ENCODE results near the gene KIF18B. TPM values are rescaled to one million over a fixed set of nuclear protein-coding genes. Genes with fewer than 3 reads are reported as not detected.
A peak's percentile ranks its signal among the peaks of the same experiment; 100 is the strongest.

The KIF18B gene
- total RNA-seq, 2 donors from 2014 or later = 33.0 to 48.1 TPM

DNA sequence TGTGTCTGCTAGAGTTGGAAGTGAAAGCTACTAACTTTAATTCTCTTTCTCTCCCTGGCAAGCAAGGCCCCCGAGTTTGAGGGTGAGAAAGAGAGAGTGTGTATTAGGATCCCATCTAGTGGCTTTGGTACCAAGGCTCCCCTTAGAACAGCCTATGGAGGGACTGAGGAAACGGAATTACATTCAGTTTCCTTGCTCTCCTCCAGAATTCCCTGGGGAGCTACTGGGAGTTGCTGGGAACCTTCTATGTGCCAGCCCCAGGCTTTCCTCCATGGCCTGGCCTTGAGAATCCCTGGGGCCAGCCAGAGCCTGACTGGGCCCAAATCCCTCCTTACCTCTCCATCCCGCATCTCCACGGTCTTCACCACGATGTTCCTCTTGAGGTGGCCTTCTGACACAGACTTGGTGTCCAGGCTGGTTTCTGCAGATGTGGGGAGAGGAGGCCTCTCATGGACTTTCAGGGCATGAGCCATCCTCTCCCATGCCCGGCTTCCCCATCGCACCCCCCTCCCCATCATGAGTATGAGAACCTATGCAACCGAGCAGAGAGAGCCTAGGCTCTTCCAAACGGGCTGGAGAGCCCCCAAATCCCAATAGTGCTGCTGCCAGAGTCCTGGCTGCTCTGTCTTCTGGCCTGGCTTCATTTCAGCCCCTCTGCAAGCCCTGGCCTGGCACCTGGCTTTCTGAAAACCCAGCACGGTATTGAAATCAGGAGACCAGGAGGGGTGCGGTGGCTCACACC is 39.7 kb downstream of the KIF18B start:
- Mint-ChIP-seq H3K36me3 (ENCODE audit: insufficient read depth in 2 of 2) (no peaks in the 10 kb centered on the region), H3K27ac (no peak overlapping the region), H3K9me3 (no peaks in the 10 kb centered on the region), H3K4me1 (ENCODE audit: low read depth) (no peaks in the 10 kb centered on the region), H3K4me3 (no peak overlapping the region), H3K27me3 (ENCODE audit: low read depth) (peaks cover 8% of the 10 kb centered on the region)
- DNase-seq (no peak), ATAC-seq (replicated peaks in 1 of 2) (no peak)

DNA sequence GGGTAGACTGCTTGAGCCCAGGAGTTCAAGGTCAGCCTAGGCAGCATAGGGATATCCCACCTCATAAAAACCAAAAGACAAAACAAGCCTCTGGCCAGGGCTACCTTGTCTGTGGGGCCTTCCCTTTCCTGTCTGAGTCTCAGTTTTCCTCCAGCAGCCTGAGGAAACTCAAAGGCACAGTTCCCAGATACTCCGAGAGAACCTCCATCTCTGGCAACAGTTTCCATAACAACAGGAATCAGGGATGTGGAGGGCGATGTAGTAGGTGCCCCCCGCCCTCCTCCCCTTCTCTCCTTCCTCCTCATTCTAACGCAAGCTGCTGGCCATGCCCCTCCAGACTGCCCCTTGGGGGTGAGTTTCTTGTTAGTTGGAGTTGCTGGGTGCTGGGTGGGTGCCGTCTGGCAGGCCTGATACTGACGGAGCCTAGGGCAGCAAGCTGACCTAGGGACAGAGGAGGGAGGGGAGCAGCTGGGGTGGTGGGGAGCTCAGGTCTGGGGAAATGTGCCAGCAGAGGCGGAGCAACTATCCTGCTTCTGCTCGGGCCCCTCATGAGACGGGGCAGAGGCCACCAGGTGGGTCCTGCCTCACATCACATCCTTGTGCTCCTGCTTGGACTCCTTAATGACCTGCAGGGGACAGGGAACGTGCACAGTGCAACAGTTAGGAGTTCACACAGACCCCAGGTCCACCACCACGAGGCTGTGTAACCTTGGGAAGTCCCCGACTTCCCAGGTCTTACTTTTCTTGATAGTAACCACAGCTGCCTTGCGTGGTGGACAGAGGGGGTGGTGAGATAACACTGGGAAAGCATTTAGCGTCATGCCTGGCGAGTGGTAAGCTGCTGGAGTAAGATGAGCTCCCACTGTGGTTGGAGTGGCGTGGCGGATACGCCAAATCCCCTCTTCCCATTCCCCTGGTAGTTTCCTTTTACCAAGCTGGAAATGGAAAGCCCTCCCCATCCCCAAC is 40.5 kb downstream of the KIF18B start:
- no peak for ATAC-seq (replicated peaks in 1 of 2)
- H3K27ac Mint-ChIP-seq = no peak overlapping the region

DNA sequence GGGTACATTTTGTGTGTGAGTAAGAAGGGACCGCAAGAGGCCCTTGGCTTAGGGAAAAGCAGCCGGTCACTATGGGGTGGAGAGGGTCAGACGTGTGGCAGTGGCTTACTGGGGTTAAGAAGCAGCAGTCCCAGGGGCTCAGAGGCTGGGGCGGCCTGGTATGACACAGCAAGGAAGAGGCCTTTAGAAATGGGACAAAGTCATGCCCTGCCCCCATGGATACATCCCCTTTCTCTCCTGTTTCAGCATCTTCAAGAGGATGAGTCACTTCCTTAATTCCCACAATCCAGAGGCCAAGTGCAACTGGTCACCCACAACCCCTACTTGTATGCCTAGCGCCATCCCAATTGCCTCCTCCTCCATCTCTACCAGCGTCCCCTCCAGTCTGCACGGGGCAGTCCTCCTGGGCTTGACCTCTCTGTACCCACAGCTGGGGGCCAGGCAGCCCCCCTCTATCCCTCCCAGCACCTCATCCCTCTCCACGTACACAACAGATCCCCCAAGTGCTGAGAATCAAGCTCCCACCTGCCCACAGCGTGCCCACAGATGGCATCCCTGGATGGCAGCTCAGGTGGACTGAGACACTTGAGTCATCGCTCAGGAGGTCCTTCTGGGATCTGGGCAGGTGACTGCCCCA is 41.4 kb downstream of the KIF18B start:
- Mint-ChIP-seq H3K27ac (no peak overlapping the region), H3K4me3 (no peak overlapping the region), H3K4me1 (ENCODE audit: low read depth) (no peaks in the 10 kb centered on the region), H3K27me3 (ENCODE audit: low read depth) (no peaks in the 10 kb centered on the region), H3K36me3 (ENCODE audit: insufficient read depth in 2 of 2) (no peaks in the 10 kb centered on the region), H3K9me3 (no peaks in the 10 kb centered on the region)
- ATAC-seq (replicated peaks in 1 of 2) = no peak
- no peak for DNase-seq

More for the DNA sequence above, 40.5 kb downstream of the KIF18B start:
- Mint-ChIP-seq H3K27me3 (ENCODE audit: low read depth) (no peaks in the 10 kb centered on the region), H3K9me3 (no peaks in the 10 kb centered on the region), H3K36me3 (ENCODE audit: insufficient read depth in 2 of 2) (no peaks in the 10 kb centered on the region), H3K4me1 (ENCODE audit: low read depth) (no peaks in the 10 kb centered on the region), H3K4me3 (no peak overlapping the region)
- no peak for DNase-seq

DNA sequence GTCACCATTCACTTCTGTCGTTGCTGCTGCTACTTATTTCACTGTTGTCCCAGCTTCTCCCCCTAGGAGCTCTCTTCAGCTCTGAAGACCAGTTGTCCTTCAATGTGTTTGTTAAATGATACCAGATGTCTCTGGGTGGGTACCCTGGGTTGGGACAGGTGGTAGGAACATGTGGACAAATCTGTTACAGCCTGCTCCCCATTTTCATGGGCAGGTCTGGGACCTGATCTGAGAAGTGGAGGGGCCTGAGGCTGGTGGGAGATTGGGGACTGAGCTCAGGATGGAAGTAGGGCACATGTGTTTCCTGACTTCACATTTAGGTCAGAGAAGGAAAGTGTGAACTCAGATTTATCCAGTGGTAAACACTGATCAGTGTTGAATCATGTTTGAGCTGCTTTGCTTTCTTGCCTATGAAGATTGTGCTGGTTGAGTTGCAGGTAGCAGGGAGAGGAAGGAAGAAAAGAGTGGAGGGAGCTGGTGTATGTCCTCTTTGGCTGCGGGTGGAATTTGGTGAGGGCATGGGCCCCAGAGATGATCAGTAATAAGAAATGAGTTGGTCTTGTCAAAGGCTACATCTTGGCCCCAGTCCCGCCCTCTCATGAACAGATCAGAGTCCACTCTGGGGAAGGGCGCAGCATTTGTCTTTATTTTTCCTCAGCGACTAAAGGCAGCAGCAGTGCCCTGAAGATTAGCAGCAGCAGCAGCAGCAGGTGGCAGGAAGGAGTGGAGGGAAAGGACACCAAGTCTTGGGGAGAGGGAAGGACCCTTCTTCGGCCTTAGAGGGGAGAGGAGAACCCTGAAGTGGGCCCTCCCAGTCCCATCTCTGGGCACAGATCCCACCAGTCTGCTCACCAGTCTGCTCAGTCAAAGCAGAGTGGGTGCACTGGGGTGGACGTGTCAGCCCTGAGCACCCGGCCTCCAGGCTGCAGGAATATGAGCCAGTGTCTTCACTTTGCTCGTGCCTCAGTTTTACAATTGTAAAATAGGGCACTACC is 42.3 kb downstream of the KIF18B start:
- ATAC-seq (replicated peaks in 1 of 2) = no peak
- no peaks in the 10 kb centered on the region for H3K27me3 Mint-ChIP-seq (ENCODE audit: low read depth)
- H3K9me3 Mint-ChIP-seq = no peaks in the 10 kb centered on the region
- peaks cover 1% of the 10 kb centered on the region for H3K4me1 Mint-ChIP-seq (ENCODE audit: low read depth)
- H3K27ac Mint-ChIP-seq = no peak overlapping the region
- DNase-seq = no peak
- H3K4me3 Mint-ChIP-seq = no peak overlapping the region
- H3K36me3 Mint-ChIP-seq (ENCODE audit: insufficient read depth in 2 of 2) = no peaks in the 10 kb centered on the region

- Mint-ChIP-seq H3K36me3 (ENCODE audit: insufficient read depth in 2 of 2) (no peaks in the 10 kb centered on the region), H3K4me3 (no peak overlapping the region), H3K9me3 (no peaks in the 10 kb centered on the region), H3K27ac (no peak overlapping the region), H3K4me1 (ENCODE audit: low read depth) (peaks cover 12% of the 10 kb centered on the region), H3K27me3 (ENCODE audit: low read depth) (no peaks in the 10 kb centered on the region)
- DNase-seq = no peak
- no peak for ATAC-seq (replicated peaks in 1 of 2)
Observed at GRCh38 chr17:44904001-44904984, 43.3 kb downstream of the KIF18B start.

DNA sequence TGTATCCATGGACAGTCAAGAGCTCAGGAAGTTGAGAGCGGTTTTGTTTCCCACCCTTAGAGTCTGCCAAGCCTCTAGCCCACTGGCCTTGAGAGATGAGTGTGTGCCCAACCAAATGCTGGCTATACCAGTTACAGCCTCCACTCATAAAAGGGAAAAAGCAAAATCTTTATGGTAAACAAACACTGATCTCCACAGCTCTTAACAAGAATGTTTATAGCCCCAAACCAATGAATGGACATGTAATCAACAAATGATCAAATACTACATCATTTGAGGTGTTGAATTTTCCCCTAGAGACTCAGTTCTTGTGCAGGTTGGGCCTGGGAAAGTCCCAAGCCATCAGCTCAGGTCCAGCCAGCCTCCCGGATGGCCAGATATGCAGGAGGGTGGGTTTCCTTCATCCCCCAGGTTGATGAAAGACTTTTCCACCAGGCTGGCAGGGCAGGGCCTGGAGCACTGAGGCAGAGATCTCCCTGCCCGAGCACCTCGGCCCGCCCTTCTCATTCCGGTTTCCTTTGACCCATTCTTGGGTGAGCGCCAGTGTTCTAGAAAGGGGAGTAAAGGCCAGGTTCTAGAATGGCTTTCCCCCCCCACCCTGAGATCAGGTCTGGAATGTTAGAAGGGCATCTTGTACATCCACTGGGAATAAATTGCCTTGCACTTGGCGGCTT is 44.4 kb downstream of the KIF18B start:
- Mint-ChIP-seq H3K36me3 (ENCODE audit: insufficient read depth in 2 of 2) (peaks cover 3 to 4% of the 10 kb centered on the region in 2 donors), H3K4me1 (ENCODE audit: low read depth) (peaks cover 20% of the 10 kb centered on the region), H3K9me3 (no peaks in the 10 kb centered on the region), H3K4me3 (no peak overlapping the region), H3K27ac (no peak overlapping the region), H3K27me3 (ENCODE audit: low read depth) (no peaks in the 10 kb centered on the region)
- DNase-seq (no peak), ATAC-seq (replicated peaks in 1 of 2) (no peak)

GRCh38 chr17:44902135-44902760 is 45.3 kb downstream of the KIF18B start:
- Mint-ChIP-seq H3K27ac (no peak overlapping the region), H3K4me1 (ENCODE audit: low read depth) (peaks cover 24% of the 10 kb centered on the region), H3K27me3 (ENCODE audit: low read depth) (no peaks in the 10 kb centered on the region), H3K36me3 (ENCODE audit: insufficient read depth in 2 of 2) (peaks cover 3 to 4% of the 10 kb centered on the region in 2 donors), H3K4me3 (no peak overlapping the region), H3K9me3 (no peaks in the 10 kb centered on the region)
- no peak for DNase-seq
- ATAC-seq (replicated peaks in 1 of 2) = no peak

DNA sequence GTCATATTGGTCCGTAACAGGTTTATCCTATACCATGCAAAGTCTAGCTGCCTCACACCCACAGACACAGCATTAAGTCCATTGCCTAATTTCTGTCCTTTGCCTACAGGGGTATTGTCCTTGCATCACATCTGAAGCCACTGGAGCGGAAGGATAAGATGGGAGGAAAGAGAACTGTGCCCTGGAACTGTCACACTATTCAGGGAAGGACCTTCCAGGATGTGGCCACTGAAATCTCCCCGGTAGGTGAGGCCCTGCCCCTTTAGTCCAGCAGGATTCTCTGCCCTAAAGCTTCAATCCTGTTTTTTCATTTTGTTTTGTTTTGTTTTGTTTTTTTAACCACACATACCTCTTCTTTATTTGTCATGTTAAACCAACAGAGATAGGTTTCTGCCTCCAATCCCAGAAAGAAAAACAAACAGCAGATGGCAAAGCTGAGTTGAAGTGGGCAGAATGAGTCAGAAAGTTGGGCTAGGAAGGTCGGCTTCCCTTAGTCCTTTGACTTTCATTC is 46.1 kb downstream of the KIF18B start:
- ATAC-seq (replicated peaks in 1 of 2) (no peak), DNase-seq (no peak)
- H3K36me3 Mint-ChIP-seq (ENCODE audit: insufficient read depth in 2 of 2) = peaks cover 3 to 4% of the 10 kb centered on the region in 2 donors
- H3K4me3 Mint-ChIP-seq = no peak overlapping the region
- H3K27ac Mint-ChIP-seq = no peak overlapping the region
- no peaks in the 10 kb centered on the region for H3K27me3 Mint-ChIP-seq (ENCODE audit: low read depth)
- peaks cover 25% of the 10 kb centered on the region for H3K4me1 Mint-ChIP-seq (ENCODE audit: low read depth)
- H3K9me3 Mint-ChIP-seq = no peaks in the 10 kb centered on the region

DNA sequence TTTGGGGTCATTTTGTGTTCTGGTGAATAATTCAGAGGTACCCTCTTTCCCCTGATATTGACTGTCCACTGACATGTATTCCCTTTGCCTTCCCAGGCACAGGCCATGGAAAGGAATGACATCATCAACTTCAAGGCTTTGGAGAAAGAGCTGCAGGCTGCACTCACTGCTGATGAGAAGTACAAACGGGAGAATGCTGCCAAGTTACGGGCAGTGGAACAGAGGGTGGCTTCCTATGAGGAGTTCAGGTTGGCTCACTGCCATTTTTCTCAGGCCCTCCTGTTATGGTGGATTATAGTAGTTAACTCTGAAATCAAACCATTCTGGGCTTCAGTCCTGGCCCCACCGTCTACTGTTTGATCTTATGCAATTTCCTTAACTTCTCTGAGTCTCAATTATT is 46.7 kb downstream of the KIF18B start:
- DNase-seq = no peak
- Mint-ChIP-seq H3K27me3 (ENCODE audit: low read depth) (no peaks in the 10 kb centered on the region), H3K4me3 (peak overlapping the region in 1 of 2 donors; percentile 99), H3K4me1 (ENCODE audit: low read depth) (peaks cover 31% of the 10 kb centered on the region), H3K36me3 (ENCODE audit: insufficient read depth in 2 of 2) (peaks cover 3 to 4% of the 10 kb centered on the region in 2 donors), H3K9me3 (no peaks in the 10 kb centered on the region), H3K27ac (no peak overlapping the region)
- ATAC-seq (replicated peaks in 1 of 2) = no peak

DNA sequence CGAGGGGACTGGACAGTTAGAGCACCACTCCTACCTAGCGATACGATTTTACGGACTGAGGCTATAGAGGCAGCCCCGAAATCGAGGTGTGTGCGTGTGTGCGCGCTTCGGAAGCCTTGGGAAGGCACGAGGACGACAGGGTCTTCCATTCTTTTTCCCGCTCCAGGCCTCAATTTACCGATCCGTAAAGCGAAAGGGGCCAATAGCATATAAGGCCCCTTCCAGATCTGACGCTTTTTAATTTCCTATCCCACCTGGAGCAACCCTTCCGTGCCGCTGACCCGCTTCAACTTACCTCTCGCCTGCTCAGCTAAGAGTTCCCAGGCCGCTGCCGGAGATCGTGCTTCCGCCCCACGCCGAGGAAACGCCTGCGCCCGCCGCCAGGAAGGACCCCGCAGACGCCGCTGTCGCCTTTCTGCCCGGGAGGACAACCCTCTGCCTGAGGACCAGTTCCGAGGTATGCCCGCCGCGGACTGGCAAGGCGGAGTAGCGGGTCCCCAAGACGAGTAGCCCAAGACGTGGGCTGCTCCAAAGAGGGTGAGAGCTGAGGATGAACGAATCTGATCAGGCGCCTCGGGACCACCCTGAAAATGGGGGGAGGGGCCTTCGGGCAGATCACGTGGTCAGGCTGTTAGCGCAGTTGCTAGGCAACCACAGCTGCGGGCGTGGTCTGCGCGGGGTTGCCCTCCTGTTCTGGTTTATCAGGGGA is 48.3 kb downstream of the KIF18B start, which contains the start of gene EFTUD2:
TSS of gene EFTUD2 (minus strand) at position 372 of the 709 bp plus-strand sequence. CDS start 4,924 bp downstream, outside the sequence.
- Mint-ChIP-seq H3K4me1 (ENCODE audit: low read depth) (peaks cover 42% of the 10 kb centered on the region), H3K4me3 (peak within 1 kb of the TSS; percentile 89 to 99), H3K27ac (peak within 1 kb of the TSS; percentile 99), H3K9me3 (no peaks in the 10 kb centered on the region), H3K36me3 (ENCODE audit: insufficient read depth in 2 of 2) (peaks cover 5 to 7% of the 10 kb centered on the region in 2 donors), H3K27me3 (ENCODE audit: low read depth) (no peaks in the 10 kb centered on the region)
- peak; percentile 91 to 94 for DNase-seq
- ATAC-seq (replicated peaks in 1 of 2) = peak; percentile 93 to 96
